Testis (tissue), 2 donors: ENCODE results near the gene OR3A1.

ENCODE experiments used
- POLR2A ChIP-seq: fragments of 450-650 bp; IDR thresholded peaks from one replicate; pipeline ENCODE4 v1.6.1; 2017; ENCODE audit warnings: antibody characterized with exemption, mild to moderate bottlenecking, moderate library complexity
- TF ChIP-seq, protein P1 (sequence below), 3 experiments: fragments of 450-650 bp in 2 of 3; fragments of 200-600 bp in 1 of 3; sonication (generic) in 1 of 3; IDR thresholded peaks; one replicate each; pipeline ENCODE4 v1.5.1; 2016 to 2019; ENCODE audit warnings: antibody characterized with exemption in 3 of 3, mild to moderate bottlenecking in 2 of 3, moderate library complexity in 1 of 3

DNA sequence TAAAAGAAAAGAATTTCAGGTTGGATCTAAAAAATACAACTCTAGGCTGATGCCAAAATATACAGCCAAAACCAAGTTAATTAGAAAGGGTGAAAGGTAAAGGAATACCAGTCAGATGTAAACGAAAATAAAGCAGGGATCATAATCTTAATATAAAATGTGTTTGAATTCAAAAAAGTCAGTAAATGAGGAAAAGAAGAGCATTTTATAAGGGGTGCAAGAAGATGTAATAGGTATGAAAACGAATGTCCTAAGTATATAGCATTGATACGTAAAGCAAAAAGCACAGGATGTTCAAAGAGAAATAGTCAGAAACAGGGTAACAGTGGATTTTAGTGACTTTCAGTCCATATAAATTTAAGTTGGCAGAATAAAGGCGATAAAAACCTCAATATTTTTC is 2.5 kb downstream of the OR3A1 start:
- TF ChIP-seq, protein P1, sequence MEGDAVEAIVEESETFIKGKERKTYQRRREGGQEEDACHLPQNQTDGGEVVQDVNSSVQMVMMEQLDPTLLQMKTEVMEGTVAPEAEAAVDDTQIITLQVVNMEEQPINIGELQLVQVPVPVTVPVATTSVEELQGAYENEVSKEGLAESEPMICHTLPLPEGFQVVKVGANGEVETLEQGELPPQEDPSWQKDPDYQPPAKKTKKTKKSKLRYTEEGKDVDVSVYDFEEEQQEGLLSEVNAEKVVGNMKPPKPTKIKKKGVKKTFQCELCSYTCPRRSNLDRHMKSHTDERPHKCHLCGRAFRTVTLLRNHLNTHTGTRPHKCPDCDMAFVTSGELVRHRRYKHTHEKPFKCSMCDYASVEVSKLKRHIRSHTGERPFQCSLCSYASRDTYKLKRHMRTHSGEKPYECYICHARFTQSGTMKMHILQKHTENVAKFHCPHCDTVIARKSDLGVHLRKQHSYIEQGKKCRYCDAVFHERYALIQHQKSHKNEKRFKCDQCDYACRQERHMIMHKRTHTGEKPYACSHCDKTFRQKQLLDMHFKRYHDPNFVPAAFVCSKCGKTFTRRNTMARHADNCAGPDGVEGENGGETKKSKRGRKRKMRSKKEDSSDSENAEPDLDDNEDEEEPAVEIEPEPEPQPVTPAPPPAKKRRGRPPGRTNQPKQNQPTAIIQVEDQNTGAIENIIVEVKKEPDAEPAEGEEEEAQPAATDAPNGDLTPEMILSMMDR (IDR thresholded peaks at IDR 0.05) = no peak
- TF ChIP-seq POLR2A = no peak
